ENCODE results near the gene SUPT16H. TPM values are rescaled to one million over a fixed set of nuclear protein-coding genes. Genes with fewer than 3 reads are reported as not detected.

The SUPT16H gene
- total and polyA plus RNA-seq, 2 of the 8 experiments (the other 6 are each of a cell fraction or from before 2014, with no cell fraction given) = 138 to 201 TPM

GRCh38 chr14:21385188-21385904, 1.5 kb upstream of the SUPT16H start:
- no peak overlapping the region for H4K91ac ChIP-seq (replicated peaks; ENCODE audit: insufficient read length, low read length)
- peaks cover 0 to 3% (median 0%) of the 10 kb centered on the region in 4 experiments; a peak in 3 of 7 replicates for H3K4me1 ChIP-seq (replicated peaks in 1 of 4; ENCODE audit: control insufficient read depth in 3 of 4, insufficient read depth in 4 of 4, low read length in 3 of 4)
- no peak overlapping the region for H4K5ac ChIP-seq (ENCODE audit: insufficient read length, low read depth, low read length)
- H3K23me2 ChIP-seq (ENCODE audit: low read depth, low read length) = peaks cover 8% of the 10 kb centered on the region; the same call in 1 of the 2 replicates
- no peak overlapping the region for H2AK5ac ChIP-seq (ENCODE audit: low read depth, low read length)
- peaks cover 16 to 35% of the 10 kb centered on the region in 2 experiments for H3K79me2 ChIP-seq (ENCODE audit: control insufficient read depth in 1 of 2, insufficient read depth in 2 of 2, low read length in 2 of 2)
- ChIA-PET CTCF (ENCODE audit: partially characterized antibody) (interaction anchor here (0.7 to 1.0 kb wide), 3 partner anchors 14 to 141 kb away, joined by 3 to 5 read pairs (median 4); no protein-coding TSS in a partner anchor), POLR2A (ENCODE audit: partially characterized antibody) (interaction anchor here (0.7 to 2.2 kb wide), 12 partner anchors 10 to 145 kb away, joined by 3 to 15 read pairs (median 4); no protein-coding TSS in a partner anchor)
- no peak overlapping the region for H2BK120ac ChIP-seq (replicated peaks; ENCODE audit: low read depth, low read length)
- no peak overlapping the region for H3K4ac ChIP-seq (replicated peaks; ENCODE audit: insufficient read length, low read depth, low read length)
- TF ChIP-seq POLR2AphosphoS5 (IDR thresholded peaks at IDR 0.05; ENCODE audit: low read depth, low read length) (peak; percentile 24; the same call in 1 of the 2 replicates), PHF8 (conservative IDR thresholded peaks at IDR 0.05; ENCODE audit: low read depth, low read length) (no peak)
- no peak overlapping the region for H3K56ac ChIP-seq (replicated peaks; ENCODE audit: insufficient read length, low read depth, low read length)
- peaks cover 11 to 39% (median 28%) of the 10 kb centered on the region in 4 experiments for H3K36me3 ChIP-seq (ENCODE audit: control insufficient read depth in 2 of 4, insufficient read depth in 4 of 4, low read length in 3 of 4)
- DNase-seq (ENCODE audit: low read depth in 1 of 2, low spot score in 2 of 2) = no peak
- no peak overlapping the region for H3K14ac ChIP-seq (ENCODE audit: insufficient read length)
- H2BK20ac ChIP-seq (ENCODE audit: low read length) = no peak overlapping the region
- no peak overlapping the region for H2BK15ac ChIP-seq (ENCODE audit: low read length)
- no peak overlapping the region; a peak in 1 of 7 replicates for H3K9ac ChIP-seq (replicated peaks in 1 of 4; ENCODE audit: extremely low read depth in 1 of 4, low read depth in 3 of 4, low read length in 3 of 4)
- no peak overlapping the region for H2BK5ac ChIP-seq (ENCODE audit: low read depth, low read length)
- no peaks in the 10 kb centered on the region for H3K9me3 ChIP-seq (ENCODE audit: insufficient read depth in 2 of 2, low read depth in 1 of 2, low read length in 1 of 2)
- H3K27ac ChIP-seq (ENCODE audit: low read depth, low read length) = no peak overlapping the region
- no peak overlapping the region for H3K18ac ChIP-seq (ENCODE audit: extremely low read depth, low read length)
- H3K4me3 ChIP-seq (ENCODE audit: extremely low read depth in 1 of 4, insufficient read depth in 2 of 4, low read depth in 3 of 4, low read length in 4 of 4) = peak overlapping the region in 1 of 4 experiments; percentile 99; a peak in 4 of 8 replicates
- no peak overlapping the region for H2BK12ac ChIP-seq (ENCODE audit: low read depth, low read length)
- H3K27me3 ChIP-seq (replicated peaks in 1 of 4; ENCODE audit: control insufficient read depth in 3 of 4, extremely low read depth in 1 of 4, insufficient read depth in 3 of 4, low read length in 3 of 4) = no peaks in the 10 kb centered on the region
- H4K20me1 ChIP-seq (replicated peaks in 1 of 2; ENCODE audit: control insufficient read depth in 1 of 2, insufficient read depth in 2 of 2, low read length in 2 of 2) = peaks cover 2 to 3% of the 10 kb centered on the region in 2 experiments
- FAIRE-seq = no peak
- H4K8ac ChIP-seq (ENCODE audit: extremely low read depth, insufficient read depth, low read length) = no peak overlapping the region
- H3K4me2 ChIP-seq (ENCODE audit: insufficient read depth in 1 of 2, low read depth in 2 of 2, low read length in 2 of 2) = peak overlapping the region; percentile 74 to 96; a peak in 3 of 4 replicates
- H3K79me1 ChIP-seq (ENCODE audit: low read depth, low read length) = peaks cover 3% of the 10 kb centered on the region; the same call in 1 of the 2 replicates
- 97% methylated on average over 7 of the region's 7 CpGs; no CpG with 5 or more reads in 1 of the 2 experiments for WGBS, 2 experiments (ENCODE audit: extremely low coverage in 1 of 2, insufficient coverage in 1 of 2, insufficient read length in 1 of 2, insufficient replicate concordance in 2 of 2, low coverage in 1 of 2, low lambda C conversion rate in 2 of 2, missing lambda C conversion rate in 1 of 2)
- H3K23ac ChIP-seq (ENCODE audit: insufficient read length) = no peak overlapping the region
- no peak overlapping the region for H2AFZ ChIP-seq (ENCODE audit: low read length)
